LNCAP (cell line): ENCODE measurements around the gene PLPP7.

Source experiments
- CTCF ChIP-seq: fragments of 450-650 bp; IDR thresholded peaks from 2 replicates; pipeline ENCODE4 v1.5.1; 2017; ENCODE audit warnings: mild to moderate bottlenecking

The PLPP7 gene

GRCh38 chr9:131277287-131277909, 12.1 kb upstream of the PLPP7 start:
- peak; percentile 9; the same call in 1 of the 2 replicates for TF ChIP-seq CTCF

- no peak for TF ChIP-seq CTCF
Measured at GRCh38 chr9:131277910-131278701, 11.4 kb upstream of the PLPP7 start.

DNA sequence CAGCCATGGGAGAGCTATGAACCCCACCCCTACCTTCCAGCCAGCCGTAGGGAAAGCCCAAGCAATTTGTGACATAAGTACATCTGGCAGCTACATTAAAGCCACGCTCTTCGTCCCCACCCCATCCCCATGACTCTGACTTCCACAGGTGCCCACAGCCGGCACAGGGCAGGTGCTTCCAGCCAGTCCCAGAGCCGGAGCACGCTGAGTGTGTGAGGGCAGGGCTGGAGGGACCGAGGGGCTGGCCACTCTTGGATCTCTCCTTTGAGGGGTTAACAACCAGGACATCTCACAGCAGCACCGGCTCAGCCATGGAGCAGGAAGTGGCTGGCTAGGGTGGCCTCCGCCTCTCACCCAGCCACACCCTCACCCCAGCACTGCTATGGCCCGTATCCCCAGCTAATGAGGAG, 10.8 kb upstream of the PLPP7 start:
- TF ChIP-seq CTCF, result no peak

- no peak for TF ChIP-seq CTCF
Measured at GRCh38 chr9:131279196-131279862, 10.2 kb upstream of the PLPP7 start.

DNA sequence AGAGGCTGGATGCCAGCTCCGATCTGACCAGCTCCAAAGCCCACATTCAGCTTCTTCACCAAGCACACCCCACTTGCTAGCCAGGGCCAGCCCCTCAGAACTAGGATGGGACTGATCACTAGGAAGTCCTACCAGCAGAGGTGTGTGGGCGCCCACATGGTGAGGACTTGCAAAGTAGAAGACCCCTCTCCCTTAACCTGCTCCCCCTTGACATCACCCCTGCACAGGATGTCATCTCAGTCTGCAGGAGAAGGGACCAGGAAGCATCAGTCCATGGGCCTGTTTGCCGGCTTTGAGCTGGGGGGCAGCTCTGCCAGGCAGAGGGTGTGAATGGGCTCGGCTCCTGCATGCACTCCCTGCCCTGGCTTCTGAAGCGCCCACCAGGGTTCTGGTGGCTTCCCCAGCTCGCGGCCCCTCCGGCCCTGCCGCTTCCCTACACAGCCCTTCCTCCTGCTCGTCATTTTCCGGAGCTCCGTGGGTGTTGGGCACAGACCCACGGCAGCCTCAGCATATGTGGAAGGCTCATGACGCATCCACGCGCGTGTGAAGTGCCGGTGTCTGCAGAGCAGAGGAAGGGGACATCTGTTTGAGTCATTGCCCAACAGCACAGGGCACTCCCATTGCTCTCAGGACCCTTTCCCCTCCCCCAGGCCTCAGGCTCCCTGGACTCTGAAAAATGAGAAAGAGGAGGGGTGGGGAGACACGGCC, 9.5 kb upstream of the PLPP7 start:
- no peak for TF ChIP-seq CTCF

GRCh38 chr9:131280660-131281059, 8.9 kb upstream of the PLPP7 start:
- no peak for TF ChIP-seq CTCF
